Parathyroid adenoma (tissue), 2 donors: ENCODE data around the gene LUC7L3.
A peak's percentile ranks its signal among the peaks of the same experiment; 100 is the strongest.

ENCODE experiments used
- H2AFZ ChIP-seq: fragments of 300-600 bp; sonication (generic); one replicate; pipeline ENCODE4 v1.7.0; 2017; ENCODE audit warnings: antibody characterized with exemption, mild to moderate bottlenecking
- H3K27ac ChIP-seq: fragments of 300-600 bp; sonication (generic); one replicate; pipeline ENCODE4 v1.7.0; 2017
- H3K27me3 ChIP-seq: fragments of 300-600 bp; sonication (generic); one replicate; pipeline ENCODE4 v1.7.0; 2017; ENCODE audit warnings: low read length; ENCODE audit not compliant: control insufficient read depth, insufficient read depth
- H3K36me3 ChIP-seq: fragments of 300-600 bp; sonication (generic); one replicate; pipeline ENCODE4 v1.7.0; 2017; ENCODE audit warnings: low read length; ENCODE audit not compliant: control insufficient read depth, insufficient read depth
- H3K4me1 ChIP-seq: fragments of 300-600 bp; sonication (generic); one replicate; pipeline ENCODE4 v1.7.0; 2017; ENCODE audit warnings: control low read depth
- H3K4me2 ChIP-seq: fragments of 300-600 bp; sonication (generic); one replicate; pipeline ENCODE4 v1.7.0; 2017; ENCODE audit warnings: low read length
- H3K4me3 ChIP-seq: fragments of 300-600 bp; sonication (generic); one replicate; pipeline ENCODE4 v1.7.0; 2017; ENCODE audit warnings: low read depth, low read length
- H3K79me2 ChIP-seq: fragments of 300-600 bp; sonication (generic); one replicate; pipeline ENCODE4 v1.7.0; 2017; ENCODE audit warnings: control low read depth
- H3K9ac ChIP-seq: fragments of 300-600 bp; sonication (generic); one replicate; pipeline ENCODE4 v1.7.0; 2017; ENCODE audit warnings: mild to moderate bottlenecking
- H3K9me3 ChIP-seq: fragments of 300-600 bp; sonication (generic); one replicate; pipeline ENCODE4 v1.7.0; 2017; ENCODE audit warnings: low read length; ENCODE audit not compliant: control insufficient read depth
- CTCF ChIP-seq: fragments of 300-600 bp; sonication (generic); IDR thresholded peaks from one replicate; pipeline ENCODE4 v1.7.0; 2017; ENCODE audit warnings: antibody characterized with exemption, mild to moderate bottlenecking
- donor health status: primary hyperparathyroidism.

Gene LUC7L3

DNA sequence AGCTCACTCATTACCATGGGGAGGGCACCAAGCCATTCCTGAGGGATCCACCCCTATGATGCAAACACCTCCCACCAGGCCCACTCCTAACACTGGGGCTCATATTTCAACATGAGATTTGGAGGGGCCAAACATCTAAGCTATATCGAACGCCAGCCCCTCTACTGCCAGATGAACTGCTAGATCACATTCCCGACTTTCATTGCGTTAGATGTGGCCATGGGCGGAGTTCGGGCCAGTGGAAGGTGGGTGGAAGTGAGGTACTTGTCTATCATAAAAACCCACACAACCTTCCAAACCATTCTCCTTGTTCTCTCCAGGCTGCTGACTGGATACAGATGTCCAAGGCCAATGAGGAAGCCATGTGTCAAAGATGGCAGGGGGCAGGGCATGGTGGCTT is 75.0 kb downstream of the LUC7L3 start:
- Histone ChIP-seq H3K4me3 (no peak overlapping the region), H3K9me3 (no peaks in the 10 kb centered on the region), H3K36me3 (no peaks in the 10 kb centered on the region), H3K27ac (no peak overlapping the region), H3K9ac (no peak overlapping the region), H2AFZ (no peak overlapping the region), H3K4me2 (no peak overlapping the region), H3K27me3 (no peaks in the 10 kb centered on the region), H3K79me2 (no peaks in the 10 kb centered on the region), H3K4me1 (no peaks in the 10 kb centered on the region)
- no peak for TF ChIP-seq CTCF

DNA sequence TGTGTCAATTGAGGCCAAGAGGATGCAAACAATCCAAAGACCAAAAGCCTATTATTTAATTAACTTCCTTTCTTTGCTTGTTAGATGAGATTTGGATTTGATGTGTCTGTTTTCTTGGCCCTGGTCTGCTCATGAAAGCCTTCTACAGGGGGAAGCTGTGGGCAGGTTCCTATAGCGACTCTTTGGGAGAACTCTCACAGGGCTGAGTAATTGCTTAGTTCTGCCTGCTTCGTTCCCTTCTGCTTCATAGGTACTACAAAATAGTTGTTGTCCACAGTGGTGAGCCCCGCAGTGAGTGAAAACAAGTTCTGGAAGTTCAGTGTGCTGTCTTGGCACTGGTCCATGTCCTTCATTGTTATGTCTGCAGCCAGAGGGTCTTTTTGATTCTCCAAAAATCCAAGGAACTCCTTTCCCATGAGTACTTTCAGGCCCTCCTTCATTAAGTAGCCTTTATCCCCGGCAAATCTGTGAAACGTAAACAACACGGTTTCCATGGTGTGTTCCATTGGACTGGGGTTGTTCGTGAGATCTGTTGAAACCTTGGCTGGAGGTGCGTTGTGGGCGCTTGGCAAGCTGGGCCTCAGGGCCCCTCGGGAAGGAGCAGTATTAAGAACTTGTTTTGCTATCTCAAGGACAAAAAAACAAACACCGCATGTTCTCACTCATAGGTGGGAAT is 77.9 kb downstream of the LUC7L3 start:
- H3K27me3 ChIP-seq = no peaks in the 10 kb centered on the region
- no peak for TF ChIP-seq CTCF
- H3K36me3 ChIP-seq = no peaks in the 10 kb centered on the region
- peak overlapping the region; percentile 8 for H2AFZ ChIP-seq
- H3K4me1 ChIP-seq = no peaks in the 10 kb centered on the region
- H3K4me2 ChIP-seq = no peak overlapping the region
- H3K9me3 ChIP-seq = no peaks in the 10 kb centered on the region
- no peak overlapping the region for H3K4me3 ChIP-seq
- no peak overlapping the region for H3K27ac ChIP-seq
- H3K9ac ChIP-seq = no peak overlapping the region
- H3K79me2 ChIP-seq = no peaks in the 10 kb centered on the region

- Histone ChIP-seq H3K9ac (no peak overlapping the region), H3K27ac (no peak overlapping the region), H3K27me3 (no peaks in the 10 kb centered on the region), H2AFZ (no peak overlapping the region), H3K4me3 (no peak overlapping the region), H3K9me3 (no peaks in the 10 kb centered on the region), H3K4me2 (no peak overlapping the region), H3K4me1 (no peaks in the 10 kb centered on the region), H3K36me3 (no peaks in the 10 kb centered on the region), H3K79me2 (no peaks in the 10 kb centered on the region)
- TF ChIP-seq CTCF = no peak
These were observed 79.3 kb downstream of the LUC7L3 start for GRCh38 chr17:50798424-50799288.

GRCh38 chr17:50799582-50799981 is 80.2 kb downstream of the LUC7L3 start:
- TF ChIP-seq CTCF = no peak
- Histone ChIP-seq H3K27ac (no peak overlapping the region), H3K36me3 (no peaks in the 10 kb centered on the region), H3K9ac (no peak overlapping the region), H3K9me3 (no peaks in the 10 kb centered on the region), H3K4me2 (no peak overlapping the region), H3K4me1 (no peaks in the 10 kb centered on the region), H3K27me3 (no peaks in the 10 kb centered on the region), H3K4me3 (no peak overlapping the region), H2AFZ (no peak overlapping the region), H3K79me2 (no peaks in the 10 kb centered on the region)
